NCI-H1694 treated with DMSO at 0.1 percent for 48 hours (cell line): ENCODE measurements around the gene BICDL2.
A peak's percentile ranks its signal among the peaks of the same experiment; 100 is the strongest.

Experiments used
- DNase-seq: peaks from one replicate; lab custom pipeline; 2025; lab: John Stamatoyannopoulos, UW

BICDL2 gene

DNA sequence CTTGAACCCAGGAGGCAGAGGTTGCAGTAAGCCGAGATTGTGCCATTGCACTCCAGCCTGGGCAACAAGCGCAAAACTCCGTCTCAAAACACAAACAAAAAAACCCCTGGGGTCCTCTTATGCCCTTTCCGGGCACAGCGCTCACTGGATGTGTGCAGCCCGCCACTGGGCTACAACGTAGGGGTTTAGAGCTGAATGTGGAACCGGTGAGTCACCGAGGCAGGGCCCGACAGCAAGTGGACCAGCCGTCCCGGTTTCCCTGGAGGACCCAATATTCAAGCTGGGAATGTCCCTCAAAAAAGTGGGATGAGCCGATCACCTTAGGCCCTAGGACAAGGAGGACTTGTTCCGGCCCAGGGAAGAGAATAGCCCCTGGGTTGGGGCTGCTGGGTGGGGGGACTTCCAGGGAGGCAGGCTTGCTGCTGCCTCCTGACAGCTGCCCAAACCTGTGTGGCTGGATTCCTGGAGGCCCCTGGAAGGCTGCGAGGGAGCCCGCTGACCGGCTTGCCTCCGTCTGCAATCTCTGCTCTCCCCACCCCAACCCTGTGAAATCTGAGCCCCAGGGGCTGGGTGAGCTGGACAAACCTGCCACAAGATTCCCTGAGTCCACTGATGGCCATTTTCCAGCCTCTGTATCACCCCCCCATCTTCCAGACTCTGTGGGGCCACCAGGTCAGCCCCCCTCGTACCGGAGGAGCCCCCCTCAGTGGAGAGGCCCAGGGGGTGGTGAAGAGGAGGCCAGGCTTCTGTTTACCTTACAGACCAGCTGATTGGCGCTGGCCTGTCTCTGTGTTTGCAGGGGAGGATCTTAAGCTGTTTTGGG, 27.0 kb downstream of the BICDL2 start:
- no peak for DNase-seq

DNA sequence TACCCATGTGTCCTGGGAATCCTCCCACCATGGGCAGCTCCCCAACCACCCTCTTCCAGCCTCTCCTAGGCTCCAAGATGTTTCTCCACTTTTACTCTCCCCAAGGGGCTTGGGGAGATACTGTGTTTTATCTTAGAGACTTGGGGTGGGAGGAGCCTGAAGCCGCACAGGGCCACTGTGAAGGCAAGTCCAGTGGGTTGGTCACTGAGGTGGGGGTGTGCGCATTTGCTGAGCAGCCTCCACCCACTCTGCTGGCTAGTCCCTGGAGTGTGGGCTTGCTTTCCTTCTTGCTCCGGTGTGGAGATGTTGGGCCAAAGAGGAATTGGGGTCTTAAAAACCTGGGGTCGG, 28.1 kb downstream of the BICDL2 start:
- no peak for DNase-seq

DNA sequence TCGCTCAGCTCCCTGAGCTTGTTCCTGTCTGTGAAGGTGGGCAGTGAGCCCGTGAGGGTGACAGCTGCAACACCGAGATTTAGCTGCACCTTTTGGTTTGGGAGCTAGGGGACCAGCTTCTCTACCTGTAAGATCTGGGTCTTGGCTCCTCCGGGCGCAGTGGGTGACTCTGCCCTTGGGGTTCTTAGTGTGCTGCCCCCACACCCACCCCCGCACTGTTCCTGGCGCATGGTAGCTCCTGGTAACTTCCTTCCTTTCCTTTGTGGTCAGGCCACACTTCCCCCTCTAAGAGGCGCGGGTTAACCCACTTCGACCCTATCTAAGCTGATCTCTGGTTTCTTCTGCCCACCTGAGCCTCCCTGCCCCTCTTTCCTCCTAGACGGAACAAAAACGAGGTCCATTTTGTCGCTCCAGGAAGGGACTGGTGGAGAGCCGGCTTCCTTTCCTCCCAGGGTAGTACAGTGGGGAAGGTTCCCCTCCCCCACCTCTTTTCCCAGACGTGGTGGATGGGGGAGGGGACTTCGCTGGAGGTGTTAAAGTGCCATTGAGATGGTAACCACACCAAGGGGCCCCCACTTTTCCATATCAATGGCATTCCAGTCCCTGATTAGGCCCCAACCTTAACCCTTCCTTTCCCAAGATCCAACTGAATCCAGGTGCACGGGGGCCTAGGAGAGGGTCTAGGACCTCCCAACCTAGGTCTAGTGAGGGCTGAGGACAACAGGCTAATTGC, 28.6 kb downstream of the BICDL2 start:
- no peak for DNase-seq

DNA sequence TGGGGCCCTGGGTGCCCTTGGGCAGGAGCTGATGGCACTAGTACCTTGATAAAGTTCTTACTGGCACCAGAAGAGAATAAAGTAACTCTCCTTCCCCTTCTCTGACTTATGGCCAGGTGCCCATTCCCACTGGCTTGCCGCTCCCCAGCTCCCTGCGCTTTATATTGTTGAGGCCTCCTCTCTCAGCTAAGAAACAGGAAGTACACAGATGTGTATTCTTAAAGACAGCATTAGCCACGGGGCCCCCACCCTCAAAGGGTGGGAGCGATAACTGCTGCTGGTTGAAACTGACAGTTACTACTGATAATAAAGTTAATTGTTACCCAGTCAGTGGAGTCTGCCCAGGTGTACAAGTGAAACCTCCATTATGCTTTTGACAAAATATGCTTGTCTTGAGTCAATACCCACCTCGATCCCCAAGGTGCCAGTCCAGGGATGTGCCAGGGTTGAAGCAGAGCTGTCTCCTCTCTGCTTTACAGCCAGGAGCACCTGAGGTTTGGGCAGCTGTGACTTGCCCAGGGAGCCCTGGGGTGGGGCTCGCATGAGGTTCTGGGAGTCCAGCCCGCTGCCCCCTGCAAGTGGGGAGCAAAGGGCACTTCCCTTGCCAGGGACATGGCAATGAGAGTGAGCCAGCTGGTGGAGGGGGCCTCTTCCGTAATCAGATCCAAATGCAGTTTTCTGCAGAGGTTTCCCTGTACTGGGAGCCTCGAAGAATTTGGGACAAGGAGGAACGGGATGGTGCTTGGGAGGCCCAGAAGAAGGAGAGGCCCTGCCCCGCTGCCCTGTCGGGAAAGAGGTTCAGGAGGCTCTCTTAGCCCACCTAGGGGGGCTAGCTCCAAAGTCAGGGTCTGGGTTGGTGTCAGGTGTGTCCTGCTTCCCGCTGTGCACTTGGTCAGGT, 29.4 kb downstream of the BICDL2 start:
- DNase-seq, result no peak

DNA sequence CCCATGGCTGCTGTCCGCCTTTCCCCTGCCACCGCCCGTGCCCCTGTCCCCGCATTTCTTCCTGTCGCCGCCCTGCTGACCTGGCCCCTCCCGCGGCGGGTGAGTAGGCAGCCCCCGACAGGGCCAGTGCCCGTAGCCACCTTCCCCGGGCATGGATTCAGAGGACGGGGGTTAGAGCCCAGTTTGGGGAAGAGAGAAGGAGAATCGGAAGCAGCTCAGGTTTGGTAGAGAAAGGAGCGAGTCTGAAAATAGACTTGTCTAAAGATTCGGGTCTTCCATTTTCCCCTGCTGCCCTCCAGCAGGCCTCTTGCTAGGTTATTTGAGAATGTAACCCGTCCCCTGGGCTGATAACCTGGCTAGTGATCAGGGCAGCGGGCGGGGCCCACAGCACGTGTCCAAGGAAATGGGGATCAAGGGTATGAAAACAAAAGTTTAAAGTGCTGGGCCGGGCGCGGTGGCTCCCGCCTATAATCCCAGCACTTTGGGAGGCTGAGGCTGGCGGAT, 31.9 kb downstream of the BICDL2 start:
- DNase-seq, result no peak

DNA sequence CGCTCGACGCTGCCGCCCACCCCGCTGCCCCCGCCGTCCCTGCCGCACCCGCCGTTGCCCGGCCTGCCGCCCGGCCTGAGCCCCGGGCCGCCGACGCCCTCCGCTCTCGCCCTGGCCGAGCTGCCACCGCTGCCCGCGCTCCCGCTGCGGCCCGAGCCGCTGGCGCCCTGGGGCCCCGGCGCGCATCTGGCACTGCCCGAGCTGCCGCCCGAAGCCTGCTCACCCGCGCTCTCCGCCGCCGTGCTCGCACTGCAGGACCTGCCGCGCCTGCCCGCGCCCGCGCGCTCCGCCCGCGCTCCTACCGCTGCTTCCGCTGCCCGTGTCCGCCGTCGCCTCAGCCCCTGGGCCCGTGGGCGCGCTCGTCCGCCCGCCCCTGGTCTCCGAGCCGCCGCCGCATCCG, 32.4 kb downstream of the BICDL2 start:
- DNase-seq, result no peak

DNA sequence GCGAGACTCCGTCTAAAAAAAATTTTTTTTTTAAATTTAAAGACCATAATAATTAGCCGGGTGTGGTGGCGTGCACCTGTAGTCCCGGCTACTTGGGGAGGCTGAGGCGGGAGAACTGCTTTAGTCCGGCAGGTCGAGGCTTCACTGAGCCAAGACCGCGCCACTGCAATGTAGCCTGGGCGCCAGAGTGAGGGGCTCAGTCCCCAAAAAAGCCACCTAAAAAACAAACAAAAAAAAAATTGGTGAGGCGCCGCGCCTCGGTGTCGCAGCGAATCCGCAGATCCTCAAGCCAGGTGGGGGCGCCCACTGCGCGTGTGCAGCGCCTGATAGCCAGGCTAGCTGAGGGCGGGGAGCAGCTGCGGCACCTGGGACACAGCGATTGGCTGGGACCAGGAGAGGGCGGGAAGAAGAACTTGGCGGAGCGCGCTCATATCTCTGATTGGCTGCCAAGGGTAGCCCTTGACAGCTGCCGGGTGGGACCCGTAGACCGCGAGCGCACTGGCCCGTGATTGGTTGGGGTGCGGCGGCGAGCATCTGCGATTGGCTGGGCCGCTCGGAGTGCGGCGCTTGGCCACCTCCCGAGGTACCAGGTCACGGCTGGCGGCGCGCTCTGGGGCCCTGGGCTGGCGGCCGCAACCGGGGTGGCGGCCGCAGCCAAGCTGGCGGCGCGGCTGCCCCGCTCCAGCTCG, 33.0 kb downstream of the BICDL2 start:
- DNase-seq, result peak; percentile 97

DNA sequence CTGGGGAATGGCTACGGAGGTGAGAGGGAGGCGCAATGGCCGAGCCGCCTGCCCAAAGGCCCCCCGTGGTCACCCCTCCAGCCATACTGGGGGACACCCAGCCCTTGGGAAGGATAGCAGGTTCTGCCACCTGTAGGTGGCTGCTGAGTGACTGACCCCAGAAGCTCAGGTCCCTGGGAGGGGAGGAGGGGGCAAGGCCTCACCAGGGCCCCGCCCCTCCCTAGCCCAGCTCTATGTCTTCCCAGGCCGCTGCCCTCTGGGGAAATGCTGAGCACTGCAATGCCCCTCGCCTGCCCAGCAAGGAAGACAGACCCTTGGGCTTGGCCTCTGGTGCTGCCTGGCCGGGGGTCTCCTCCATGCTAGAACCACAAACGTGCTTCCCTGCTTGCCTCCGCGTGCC, 35.4 kb downstream of the BICDL2 start:
- DNase-seq, result no peak

DNA sequence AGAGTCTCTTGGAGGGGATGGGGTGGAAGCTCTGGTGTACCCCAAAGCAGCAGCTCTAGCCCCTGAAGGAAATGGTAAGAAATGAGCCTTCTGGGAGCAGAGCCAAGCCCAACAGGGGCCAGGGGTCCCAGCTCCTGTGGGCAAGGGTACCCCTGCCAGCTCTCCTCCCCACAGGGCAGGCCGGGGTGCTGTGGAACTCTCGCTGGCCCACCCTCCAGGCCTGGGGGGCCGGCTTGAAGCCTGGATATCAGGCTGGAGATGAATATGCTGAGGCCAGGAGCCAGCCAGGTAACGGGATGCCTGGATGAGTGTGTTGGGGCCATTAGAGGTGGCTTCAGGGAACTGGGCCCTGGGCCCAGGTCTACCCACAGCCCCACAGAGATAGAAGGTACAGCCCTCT, 36.2 kb downstream of the BICDL2 start:
- DNase-seq, result no peak

DNA sequence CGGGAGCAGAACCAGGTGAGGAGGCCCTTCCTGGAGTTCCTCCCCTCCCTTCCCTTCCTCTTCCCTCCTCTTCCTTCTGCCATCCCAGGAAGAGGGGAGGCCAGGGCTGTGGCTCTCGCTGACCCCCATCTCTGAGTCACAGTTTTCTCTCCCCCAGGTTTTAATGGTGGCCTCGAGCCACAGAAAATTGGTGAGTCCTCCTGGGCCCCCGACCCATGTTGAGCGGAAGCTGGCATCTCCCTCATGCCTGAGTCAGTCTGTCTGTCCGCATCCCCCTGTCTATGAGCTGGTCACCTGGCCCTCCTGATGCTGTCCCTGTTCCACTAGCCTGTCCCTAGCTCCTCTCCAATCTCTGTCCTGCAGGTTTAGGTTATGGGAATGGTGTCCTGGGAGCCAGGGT, 36.8 kb downstream of the BICDL2 start:
- DNase-seq, result no peak

DNA sequence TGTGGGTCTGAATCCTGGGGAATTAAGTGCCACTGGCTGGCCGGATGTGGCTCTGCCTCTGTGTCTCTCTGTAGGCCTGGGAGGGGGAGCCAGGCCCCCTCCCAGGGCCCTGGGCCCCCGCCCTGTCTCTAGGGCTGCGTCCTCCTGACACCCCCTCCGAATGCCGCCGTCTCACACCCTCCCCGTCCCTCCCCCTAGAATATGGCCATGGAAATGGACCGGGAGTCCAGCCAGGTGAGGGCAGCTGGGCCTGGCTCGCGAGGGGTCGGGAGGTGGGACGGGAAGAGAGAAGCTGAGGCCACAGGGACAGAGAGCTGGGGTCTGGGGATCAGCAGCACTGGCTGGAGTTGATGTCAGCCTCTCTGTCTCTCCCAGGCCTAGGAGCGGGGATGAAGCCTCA, 40.4 kb downstream of the BICDL2 start:
- DNase-seq, result no peak

DNA sequence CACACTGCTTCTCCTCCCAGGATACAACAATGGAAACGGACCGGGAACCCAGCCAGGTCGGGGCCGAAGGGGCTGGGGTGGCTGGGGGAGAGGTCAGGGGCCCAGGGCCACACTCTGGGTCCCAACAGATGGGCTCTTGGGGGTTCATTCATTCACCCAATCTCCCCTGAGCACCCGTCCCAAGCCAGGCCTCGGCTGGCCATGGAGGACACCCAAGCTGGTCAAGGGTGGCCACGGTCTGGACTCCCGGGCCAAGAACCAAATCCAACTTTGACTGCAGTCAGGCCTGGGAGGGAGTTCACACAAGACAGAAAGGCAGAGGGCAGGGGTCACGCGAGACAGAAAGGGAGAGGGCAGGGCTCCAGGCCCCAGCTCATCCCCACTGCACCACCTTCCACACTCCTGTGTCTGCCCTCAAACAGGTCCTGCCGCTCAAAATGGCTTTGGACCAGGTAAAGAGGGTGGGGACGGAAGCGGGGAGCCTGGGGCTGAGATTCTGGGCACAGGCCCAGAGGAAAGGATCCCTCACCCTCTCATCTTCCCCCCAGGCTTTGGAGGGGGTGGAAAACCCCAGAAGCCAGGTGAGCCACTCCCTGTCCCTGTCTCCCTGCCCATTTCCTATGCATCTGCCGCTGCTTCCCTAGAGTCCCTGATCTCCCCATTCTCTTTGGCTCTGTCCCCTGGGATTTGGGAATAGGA, 44.2 kb downstream of the BICDL2 start:
- no peak for DNase-seq

DNA sequence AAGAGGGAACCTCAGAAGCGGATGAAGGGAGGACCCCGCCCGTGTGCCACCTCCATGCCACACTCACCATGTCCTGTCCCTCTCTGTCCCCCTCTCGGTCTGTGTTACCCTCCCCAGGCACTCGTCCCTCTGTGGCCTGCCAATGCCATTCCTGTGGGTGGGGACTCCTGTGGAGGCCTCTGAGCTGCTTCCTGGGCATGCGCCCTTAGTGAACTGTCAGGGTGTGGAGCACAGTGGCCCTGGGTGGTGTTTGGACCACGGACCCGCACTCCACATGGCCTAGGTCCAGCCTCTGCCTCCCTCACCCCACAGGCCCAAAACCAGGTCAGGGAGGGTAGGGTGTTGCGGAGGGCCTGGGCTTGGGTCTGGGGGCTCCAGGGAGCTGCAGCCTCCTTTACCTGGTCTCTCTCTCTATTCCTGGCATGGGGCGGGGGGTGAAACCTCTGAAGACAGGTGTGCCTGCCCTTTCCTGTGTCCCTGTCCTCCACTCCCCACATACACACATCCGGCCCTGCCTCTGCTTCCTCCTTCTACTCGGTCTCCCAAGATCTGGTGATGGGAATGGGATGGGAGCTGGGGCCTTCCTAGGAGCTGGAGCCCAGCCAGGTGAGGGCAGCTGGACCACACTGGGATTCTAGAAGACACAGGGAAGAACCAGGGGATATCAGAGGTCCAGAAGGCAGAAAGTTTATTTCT, 45.0 kb downstream of the BICDL2 start:
- DNase-seq, result no peak

DNA sequence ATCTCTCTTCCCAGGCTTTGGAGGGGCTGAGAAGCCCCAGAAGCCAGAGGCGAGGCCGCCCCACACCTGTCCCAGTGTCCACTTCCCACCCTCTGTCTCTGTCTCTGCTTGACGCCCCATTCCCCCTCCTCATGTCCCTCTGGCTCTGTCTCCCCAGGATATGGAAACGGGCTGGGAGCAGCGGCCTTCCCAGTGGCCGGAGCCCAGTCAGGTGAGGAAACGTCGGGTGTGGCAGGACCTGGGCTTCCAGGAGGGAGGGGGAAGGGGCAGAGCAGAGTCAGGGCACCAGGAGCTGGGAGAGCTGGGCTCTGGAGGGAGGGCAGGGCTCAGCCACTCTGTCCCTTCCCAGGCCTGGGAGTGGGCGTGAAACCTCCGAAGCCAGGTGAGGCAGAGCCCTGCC, 45.9 kb downstream of the BICDL2 start:
- DNase-seq, result no peak

DNA sequence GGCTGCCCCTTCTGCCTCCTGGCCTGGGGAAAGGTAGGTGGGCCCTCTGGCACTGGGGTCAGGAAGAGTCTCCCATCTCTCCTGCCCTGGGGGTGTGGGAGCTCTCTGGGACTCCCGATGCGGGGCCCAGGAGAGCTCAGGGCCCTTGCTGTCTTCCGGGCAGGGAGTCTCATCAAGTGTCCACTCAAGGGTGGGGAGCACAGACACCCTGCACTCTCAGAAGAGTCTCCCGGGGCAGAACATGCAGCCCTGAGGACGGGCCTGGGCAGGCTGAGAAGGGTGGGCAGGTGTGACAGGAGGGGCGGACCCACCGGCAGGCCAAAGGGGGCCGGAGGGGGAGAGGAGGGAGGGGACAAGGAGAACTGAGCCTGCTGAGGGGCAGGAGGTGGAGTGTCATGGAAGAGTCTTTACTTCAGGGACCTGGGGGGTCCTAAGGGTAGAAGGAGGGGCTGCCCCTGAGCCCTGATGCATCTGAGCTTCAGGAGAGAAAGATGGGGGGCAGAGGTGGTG, 48.1 kb downstream of the BICDL2 start:
- no peak for DNase-seq

DNA sequence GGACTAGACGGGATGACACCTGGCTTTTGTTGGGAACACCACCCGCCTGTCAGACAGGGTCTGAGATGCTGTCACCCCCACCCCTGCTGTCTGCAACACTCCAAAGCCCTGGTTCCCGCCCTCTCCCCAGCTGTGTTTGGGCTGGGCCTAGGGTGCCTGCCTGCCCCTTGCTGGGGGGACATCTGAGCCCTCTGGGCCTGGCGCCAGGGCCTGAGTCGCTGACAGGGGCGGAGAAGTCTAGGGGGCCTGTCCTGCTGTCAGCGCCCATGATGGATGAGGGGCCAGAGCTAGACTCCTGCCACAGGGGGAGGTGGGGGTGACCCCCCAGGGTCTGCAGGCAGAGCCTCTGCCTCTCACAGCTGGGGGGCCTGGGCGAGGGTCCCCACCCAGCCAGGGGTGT, 48.9 kb downstream of the BICDL2 start:
- DNase-seq, result peak; percentile 59

DNA sequence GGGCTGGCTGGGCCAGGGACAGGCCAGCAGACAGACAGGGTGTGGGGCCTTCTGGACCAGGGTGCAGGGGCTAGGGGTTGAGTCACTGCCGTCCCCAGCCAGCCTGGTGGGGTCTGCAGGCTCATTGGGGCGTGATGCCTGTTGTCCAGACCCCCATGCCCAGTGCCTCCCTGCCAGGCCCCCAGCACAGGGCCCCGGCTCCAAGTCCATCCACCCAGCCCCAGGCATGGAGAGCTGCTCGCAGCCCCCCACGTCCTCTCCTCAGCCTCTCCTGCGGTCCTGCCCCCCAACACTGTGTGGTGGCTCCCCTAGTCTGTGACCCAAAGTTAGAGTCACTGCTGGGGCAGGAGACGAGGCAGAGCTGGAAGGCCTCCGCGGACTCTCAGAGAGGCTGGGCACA, 49.5 kb downstream of the BICDL2 start:
- no peak for DNase-seq

DNA sequence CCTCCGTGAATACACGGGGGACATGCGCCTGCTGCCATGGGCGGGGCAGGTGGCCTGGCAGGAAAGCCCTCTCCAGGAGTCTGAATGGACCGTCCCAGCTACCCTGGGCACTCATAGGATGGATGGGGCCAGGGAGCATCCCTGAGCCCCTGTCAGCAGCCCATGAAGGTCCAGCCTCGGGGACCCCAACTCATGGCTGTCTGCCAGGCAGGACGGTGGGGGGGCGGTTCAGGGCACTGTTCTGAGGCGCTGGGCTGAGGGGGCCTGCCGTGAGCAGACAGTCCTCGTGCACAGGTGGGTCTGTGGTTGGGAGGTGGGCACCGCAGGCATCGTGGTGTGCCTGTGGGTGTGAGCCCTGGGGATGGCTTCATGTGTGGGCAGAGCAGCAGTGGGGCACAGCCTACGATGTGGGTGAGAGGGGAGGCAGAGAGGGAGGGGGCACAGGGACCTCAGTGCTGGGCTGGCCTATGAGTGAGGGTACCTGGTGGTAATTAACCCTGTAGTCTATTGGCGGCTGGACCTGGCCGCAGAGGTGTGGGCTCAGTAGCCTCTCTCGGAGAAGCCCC, 50.0 kb downstream of the BICDL2 start:
- DNase-seq, result no peak

DNA sequence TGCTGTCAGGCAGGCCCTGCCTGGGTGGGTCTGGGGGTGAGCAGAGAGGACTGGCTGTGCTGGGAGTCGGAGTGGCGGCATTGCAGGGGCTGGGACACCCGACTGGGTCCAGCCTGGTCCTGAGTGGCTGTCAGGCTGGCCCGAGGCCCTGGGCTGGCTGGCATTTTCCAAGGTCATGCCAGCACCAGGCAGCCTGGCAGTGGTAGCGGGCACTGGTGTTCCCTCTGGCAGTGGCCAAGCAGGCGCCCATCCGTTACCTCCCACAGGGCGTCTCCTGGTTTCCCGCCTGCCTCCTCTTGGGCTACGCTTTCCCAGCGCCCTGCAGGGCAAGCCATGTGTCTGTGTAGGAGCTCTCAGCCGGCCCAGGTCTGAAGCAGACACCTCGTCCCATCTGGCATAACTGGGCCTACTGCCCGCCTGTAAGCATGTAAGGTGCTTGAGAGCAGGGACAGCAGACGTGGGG, 50.8 kb downstream of the BICDL2 start:
- DNase-seq, result peak; percentile 67

DNA sequence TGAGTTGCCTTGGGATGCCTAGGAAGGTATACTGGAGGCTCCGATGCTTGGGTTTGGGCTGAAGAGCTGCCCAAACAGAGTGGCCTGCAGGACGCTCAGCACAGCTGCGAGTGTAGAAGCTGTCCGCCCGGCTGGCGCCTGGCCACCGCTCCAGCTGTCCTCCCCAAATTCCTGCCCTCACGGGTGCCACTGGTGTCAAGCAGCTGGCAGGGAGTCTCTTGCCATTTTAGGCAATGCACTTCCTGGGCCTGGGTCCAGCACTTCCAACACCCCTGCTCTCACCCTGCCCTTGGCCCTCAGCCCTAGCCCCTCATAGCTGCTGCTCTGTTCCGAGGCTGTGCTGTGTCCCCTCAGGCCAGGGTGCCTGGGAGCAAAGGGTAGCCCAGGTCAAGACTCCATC, 51.3 kb downstream of the BICDL2 start:
- DNase-seq, result no peak
